Endothelial cell (in vitro differentiated cells): Measurements from ENCODE around the gene GUCY1B1. TPM values are rescaled to one million over a fixed set of nuclear protein-coding genes. Genes with fewer than 3 reads are reported as not detected.

ENCODE experiments used
- DNase-seq: peaks from one replicate; pipeline ENCODE4 v3.0.0; 2021; ENCODE audit warnings: low spot score
- H3K27ac Mint-ChIP-seq: one replicate; pipeline ENCODE4 v1.8.0; 2021; ENCODE audit warnings: mixed read lengths, inconsistent platforms; ENCODE audit not compliant: unreplicated experiment
- H3K27me3 Mint-ChIP-seq: one replicate; pipeline ENCODE4 v1.8.0; 2021; ENCODE audit warnings: mild to moderate bottlenecking, moderate library complexity, mixed read lengths, inconsistent platforms; ENCODE audit not compliant: unreplicated experiment
- H3K36me3 Mint-ChIP-seq: one replicate; pipeline ENCODE4 v1.8.0; 2021; ENCODE audit warnings: mild to moderate bottlenecking, low read depth, mixed read lengths, inconsistent platforms; ENCODE audit not compliant: unreplicated experiment
- H3K4me1 Mint-ChIP-seq: one replicate; pipeline ENCODE4 v1.8.0; 2021; ENCODE audit warnings: mild to moderate bottlenecking, mixed read lengths, inconsistent platforms; ENCODE audit not compliant: unreplicated experiment
- H3K4me3 Mint-ChIP-seq: one replicate; pipeline ENCODE4 v1.8.0; 2021; ENCODE audit warnings: mild to moderate bottlenecking, mixed read lengths, inconsistent platforms; ENCODE audit not compliant: unreplicated experiment
- H3K9me3 Mint-ChIP-seq: one replicate; pipeline ENCODE4 v1.8.0; 2021; ENCODE audit warnings: mixed read lengths, inconsistent platforms; ENCODE audit not compliant: unreplicated experiment
- CTCF ChIP-seq: fragments of 200-600 bp; sonication (generic); IDR thresholded peaks from one replicate; pipeline ENCODE4 v1.5.0; 2021; ENCODE audit warnings: antibody characterized with exemption; ENCODE audit not compliant: unreplicated experiment
- total RNA-seq: library from RNA; stranded (reverse); fragmentation: NEBNext Ultra II Directional; extraction: Animal tissue kit (Norgen Biotek cat#: 25700); gene quantifications from one replicate; pipeline ENCODE4 v1.2.1, GENCODE V29; 2021; ENCODE audit not compliant: unreplicated experiment

GUCY1B1 gene
- total RNA-seq, 1 donor from 2014 or later: 1.1 TPM

GRCh38 chr4:155773196-155773800 is 14.5 kb downstream of the GUCY1B1 start:
- Mint-ChIP-seq H3K4me1 (peaks cover 2% of the 10 kb centered on the region), H3K36me3 (no peaks in the 10 kb centered on the region), H3K27ac (no peak overlapping the region), H3K9me3 (no peaks in the 10 kb centered on the region), H3K27me3 (peaks cover 2% of the 10 kb centered on the region), H3K4me3 (no peak overlapping the region)
- TF ChIP-seq CTCF: no peak
- no peak for DNase-seq

DNA sequence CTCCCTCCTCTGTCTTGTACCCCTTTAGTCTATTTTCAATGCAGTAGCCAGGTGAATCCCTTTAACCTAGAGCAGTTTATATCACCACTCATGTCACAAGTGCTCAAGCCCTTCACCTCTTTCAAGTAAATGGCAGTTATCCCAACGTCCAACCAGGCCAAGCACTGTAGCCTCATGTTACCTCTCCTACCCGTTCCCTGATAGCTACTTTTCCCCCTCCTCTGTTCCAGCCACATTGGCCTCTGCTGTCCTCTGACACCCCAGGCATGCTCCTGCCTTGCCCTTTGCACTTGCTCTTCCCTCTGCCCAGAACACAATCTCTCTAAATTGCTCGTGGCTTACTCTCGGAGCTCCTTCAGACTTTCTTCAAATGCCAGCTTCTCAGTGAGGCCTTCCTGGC is 15.2 kb downstream of the GUCY1B1 start:
- no peaks in the 10 kb centered on the region for H3K4me1 Mint-ChIP-seq
- DNase-seq: no peak
- H3K4me3 Mint-ChIP-seq: no peak overlapping the region
- no peaks in the 10 kb centered on the region for H3K9me3 Mint-ChIP-seq
- peaks cover 2% of the 10 kb centered on the region for H3K27me3 Mint-ChIP-seq
- no peaks in the 10 kb centered on the region for H3K36me3 Mint-ChIP-seq
- no peak overlapping the region for H3K27ac Mint-ChIP-seq
- TF ChIP-seq CTCF: no peak

GRCh38 chr4:155777971-155778735 is 19.3 kb downstream of the GUCY1B1 start:
- no peaks in the 10 kb centered on the region for H3K4me1 Mint-ChIP-seq
- no peaks in the 10 kb centered on the region for H3K9me3 Mint-ChIP-seq
- no peak overlapping the region for H3K27ac Mint-ChIP-seq
- H3K27me3 Mint-ChIP-seq: peaks cover 2% of the 10 kb centered on the region
- no peaks in the 10 kb centered on the region for H3K36me3 Mint-ChIP-seq
- DNase-seq: no peak
- H3K4me3 Mint-ChIP-seq: no peak overlapping the region
- no peak for TF ChIP-seq CTCF

- H3K27me3 Mint-ChIP-seq: no peaks in the 10 kb centered on the region
Measured at GRCh38 chr4:155780775-155781174, 22.0 kb downstream of the GUCY1B1 start.

More at GRCh38 chr4:155780775-155781174, 22.0 kb downstream of the GUCY1B1 start:
- no peak overlapping the region for H3K4me3 Mint-ChIP-seq
- no peaks in the 10 kb centered on the region for H3K9me3 Mint-ChIP-seq
- no peak for TF ChIP-seq CTCF
- peaks cover 3% of the 10 kb centered on the region for H3K4me1 Mint-ChIP-seq
- no peak overlapping the region for H3K27ac Mint-ChIP-seq
- no peaks in the 10 kb centered on the region for H3K36me3 Mint-ChIP-seq
- no peak for DNase-seq
